ENCODE results near the gene KIF6.

KIF6 gene

GRCh38 chr6:39343396-39343870 is 381.8 kb downstream of the KIF6 start:
- no peak for DNase-seq (ENCODE audit: low read depth)

- no peak for DNase-seq (ENCODE audit: low read depth)
These were observed 382.4 kb downstream of the KIF6 start for GRCh38 chr6:39342692-39343395.

- DNase-seq (ENCODE audit: low read depth) = no peak
These were observed 383.3 kb downstream of the KIF6 start for GRCh38 chr6:39341937-39342336.

- DNase-seq (ENCODE audit: low read depth) = no peak
These were observed 383.9 kb downstream of the KIF6 start for GRCh38 chr6:39341352-39341751.

- no peak for DNase-seq (ENCODE audit: low read depth)
These were observed 385.2 kb downstream of the KIF6 start for GRCh38 chr6:39339868-39340550.

GRCh38 chr6:39339096-39339867 is 385.9 kb downstream of the KIF6 start:
- DNase-seq (ENCODE audit: low read depth) = no peak

GRCh38 chr6:39338397-39338796 is 386.8 kb downstream of the KIF6 start:
- no peak for DNase-seq (ENCODE audit: low read depth)

- no peak for DNase-seq (ENCODE audit: low read depth)
These were observed 389.2 kb downstream of the KIF6 start for GRCh38 chr6:39335780-39336545.

- no peak for DNase-seq (ENCODE audit: low read depth)
These were observed 391.4 kb downstream of the KIF6 start for GRCh38 chr6:39333644-39334438.

- DNase-seq (ENCODE audit: low read depth) = no peak
These were observed 394.7 kb downstream of the KIF6 start for GRCh38 chr6:39330476-39330875.

GRCh38 chr6:39330057-39330456 is 395.2 kb downstream of the KIF6 start:
- no peak for DNase-seq (ENCODE audit: low read depth)

- no peak for DNase-seq (ENCODE audit: low read depth)
These were observed 397.1 kb downstream of the KIF6 start for GRCh38 chr6:39328066-39328465.

GRCh38 chr6:39327507-39327906 is 397.7 kb downstream of the KIF6 start:
- no peak for DNase-seq (ENCODE audit: low read depth)

- DNase-seq (ENCODE audit: low read depth) = no peak
These were observed 402.8 kb downstream of the KIF6 start, which contains the start of gene KCNK16 for GRCh38 chr6:39322306-39322850. Gene KCNK16 (minus strand): TSS chr6:39322702. CDS start chr6:39322540, 162 bp downstream.

- no peak for DNase-seq (ENCODE audit: low read depth)
These were observed 403.4 kb downstream of the KIF6 start for GRCh38 chr6:39321761-39322160.

GRCh38 chr6:39320363-39320984 is 404.7 kb downstream of the KIF6 start:
- no peak for DNase-seq (ENCODE audit: low read depth)

GRCh38 chr6:39319621-39320362 is 405.4 kb downstream of the KIF6 start:
- DNase-seq (ENCODE audit: low read depth) = no peak

- no peak for DNase-seq (ENCODE audit: low read depth)
These were observed 408.0 kb downstream of the KIF6 start for GRCh38 chr6:39317256-39317655.

GRCh38 chr6:39314273-39314795 is 410.9 kb downstream of the KIF6 start, which contains the start of gene KCNK17:
Gene KCNK17 (minus strand): TSS chr6:39314419. CDS start chr6:39314320, 99 bp downstream.
- DNase-seq (ENCODE audit: low read depth) = no peak
